Activated T-cell treated with anti-CD3 and anti-CD28 coated beads, Interleukin-2, amount 50 U/mL, for 4 hours (primary cell): ENCODE measurements around the gene MPP3. TPM values are rescaled to one million over a fixed set of nuclear protein-coding genes. Genes with fewer than 3 reads are reported as not detected.
"Not testable (repeated sequence)": the region's sequence is repeated elsewhere in the genome, so short reads cannot be mapped to it uniquely, and the experiment has no call there.

Experiments
- ATAC-seq, 2 donors: fragments of 200-7000 bp; cut with Tn5 transposase; one replicate each; pipeline ENCODE4 v1.10.0; 2021
- DNase-seq: peaks from one replicate; pipeline ENCODE4 v3.0.0-alpha.2; 2020
- H3K27me3 Mint-ChIP-seq: one replicate; pipeline ENCODE4 v1.8.0; 2021; ENCODE audit warnings: low read depth, mixed read lengths
- H3K36me3 Mint-ChIP-seq: one replicate; pipeline ENCODE4 v1.8.0; 2022; ENCODE audit warnings: mixed read lengths; ENCODE audit not compliant: insufficient read depth
- H3K4me1 Mint-ChIP-seq: one replicate; pipeline ENCODE4 v1.8.0; 2021; ENCODE audit warnings: low read depth, mixed read lengths
- H3K4me3 Mint-ChIP-seq: one replicate; pipeline ENCODE4 v1.8.0; 2021; ENCODE audit warnings: mild to moderate bottlenecking, moderate library complexity, mixed read lengths
- H3K9me3 Mint-ChIP-seq: one replicate; pipeline ENCODE4 v1.8.0; 2021; ENCODE audit warnings: mixed read lengths
- total RNA-seq, 3 donors: library from RNA; stranded (reverse); gene quantifications; one replicate each; pipeline ENCODE4 v1.2.1, GENCODE V29; 2021

Gene MPP3
- total RNA-seq, 3 donors from 2014 or later, result 0.24 to 0.94 (median 0.87) TPM

GRCh38 chr17:43871946-43872690 is 39.2 kb upstream of the MPP3 start:
- ATAC-seq (no peak), DNase-seq (no peak)
- Mint-ChIP-seq H3K27me3 (peaks cover 21% of the 10 kb centered on the region), H3K36me3 (no peaks in the 10 kb centered on the region), H3K4me1 (no peaks in the 10 kb centered on the region), H3K9me3 (no peaks in the 10 kb centered on the region), H3K4me3 (no peak overlapping the region)

- not testable (repeated sequence) for H3K36me3 Mint-ChIP-seq
Measured at GRCh38 chr17:43869031-43869430, 36.1 kb upstream of the MPP3 start.

GRCh38 chr17:43868226-43868994 is 35.5 kb upstream of the MPP3 start:
- peaks cover 21% of the 10 kb centered on the region for H3K27me3 Mint-ChIP-seq
- no peaks in the 10 kb centered on the region for H3K4me1 Mint-ChIP-seq
- H3K36me3 Mint-ChIP-seq, result no peaks in the 10 kb centered on the region
- no peak overlapping the region for H3K4me3 Mint-ChIP-seq
- DNase-seq (no peak), ATAC-seq (no peak)
- no peaks in the 10 kb centered on the region for H3K9me3 Mint-ChIP-seq

More at GRCh38 chr17:43869031-43869430, 36.1 kb upstream of the MPP3 start:
- H3K9me3 Mint-ChIP-seq, ATAC-seq, DNase-seq, H3K4me3 Mint-ChIP-seq, H3K4me1 Mint-ChIP-seq: not testable (repeated sequence)
- H3K27me3 Mint-ChIP-seq, result peaks cover 23% of the 10 kb centered on the region

- peaks cover 13% of the 10 kb centered on the region for H3K27me3 Mint-ChIP-seq
- ATAC-seq, result no peak
- no peak for DNase-seq
- no peaks in the 10 kb centered on the region for H3K4me1 Mint-ChIP-seq
- H3K36me3 Mint-ChIP-seq, result no peaks in the 10 kb centered on the region
- H3K9me3 Mint-ChIP-seq, result no peaks in the 10 kb centered on the region
- no peak overlapping the region for H3K4me3 Mint-ChIP-seq
Measured at GRCh38 chr17:43864161-43864984, 31.4 kb upstream of the MPP3 start.

GRCh38 chr17:43861960-43862359 is 29.0 kb upstream of the MPP3 start:
- Mint-ChIP-seq H3K4me3 (no peak overlapping the region), H3K27me3 (peaks cover 16% of the 10 kb centered on the region), H3K4me1 (no peaks in the 10 kb centered on the region), H3K36me3 (no peaks in the 10 kb centered on the region), H3K9me3 (no peaks in the 10 kb centered on the region)
- ATAC-seq (no peak), DNase-seq (no peak)

GRCh38 chr17:43860927-43861622 is 28.1 kb upstream of the MPP3 start:
- no peak for ATAC-seq
- Mint-ChIP-seq H3K9me3 (no peaks in the 10 kb centered on the region), H3K4me1 (no peaks in the 10 kb centered on the region), H3K27me3 (peaks cover 18% of the 10 kb centered on the region), H3K4me3 (no peak overlapping the region), H3K36me3 (no peaks in the 10 kb centered on the region)
- no peak for DNase-seq

- no peak for ATAC-seq
- no peaks in the 10 kb centered on the region for H3K36me3 Mint-ChIP-seq
- H3K27me3 Mint-ChIP-seq, result peaks cover 18% of the 10 kb centered on the region
- H3K4me1 Mint-ChIP-seq, result no peaks in the 10 kb centered on the region
- DNase-seq, result no peak
- no peaks in the 10 kb centered on the region for H3K9me3 Mint-ChIP-seq
- no peak overlapping the region for H3K4me3 Mint-ChIP-seq
Measured at GRCh38 chr17:43860077-43860725, 27.3 kb upstream of the MPP3 start.

GRCh38 chr17:43857957-43858600 is 25.1 kb upstream of the MPP3 start:
- Mint-ChIP-seq H3K4me1 (no peaks in the 10 kb centered on the region), H3K9me3 (no peaks in the 10 kb centered on the region), H3K4me3 (no peak overlapping the region), H3K36me3 (no peaks in the 10 kb centered on the region), H3K27me3 (peaks cover 22% of the 10 kb centered on the region)
- ATAC-seq (no peak), DNase-seq (no peak)

- H3K27me3 Mint-ChIP-seq, result peaks cover 21% of the 10 kb centered on the region
- H3K4me1 Mint-ChIP-seq, result no peaks in the 10 kb centered on the region
- ATAC-seq, result no peak
- no peaks in the 10 kb centered on the region for H3K36me3 Mint-ChIP-seq
- H3K4me3 Mint-ChIP-seq, result no peak overlapping the region
- no peak for DNase-seq
- no peaks in the 10 kb centered on the region for H3K9me3 Mint-ChIP-seq
Measured at GRCh38 chr17:43857141-43857540, 24.2 kb upstream of the MPP3 start.

- Mint-ChIP-seq H3K36me3 (no peaks in the 10 kb centered on the region), H3K27me3 (peaks cover 23% of the 10 kb centered on the region), H3K4me3 (no peak overlapping the region), H3K4me1 (no peaks in the 10 kb centered on the region), H3K9me3 (no peaks in the 10 kb centered on the region)
- no peak for DNase-seq
- ATAC-seq, result no peak
Measured at GRCh38 chr17:43856141-43856540, 23.2 kb upstream of the MPP3 start.

GRCh38 chr17:43855061-43855460 is 22.1 kb upstream of the MPP3 start:
- ATAC-seq (no peak), DNase-seq (no peak)
- Mint-ChIP-seq H3K4me1 (no peaks in the 10 kb centered on the region), H3K27me3 (peaks cover 23% of the 10 kb centered on the region), H3K4me3 (no peak overlapping the region), H3K9me3 (no peaks in the 10 kb centered on the region), H3K36me3 (no peaks in the 10 kb centered on the region)

GRCh38 chr17:43854498-43854897 is 21.6 kb upstream of the MPP3 start:
- H3K4me3 Mint-ChIP-seq, result no peak overlapping the region
- H3K27me3 Mint-ChIP-seq, result peaks cover 28% of the 10 kb centered on the region

GRCh38 chr17:43853546-43853945 is 20.6 kb upstream of the MPP3 start:
- no peaks in the 10 kb centered on the region for H3K4me1 Mint-ChIP-seq
- H3K27me3 Mint-ChIP-seq, result peaks cover 35% of the 10 kb centered on the region
- no peaks in the 10 kb centered on the region for H3K36me3 Mint-ChIP-seq
- ATAC-seq (no peak), DNase-seq (no peak)
- no peaks in the 10 kb centered on the region for H3K9me3 Mint-ChIP-seq
- no peak overlapping the region for H3K4me3 Mint-ChIP-seq

More at GRCh38 chr17:43854498-43854897, 21.6 kb upstream of the MPP3 start:
- no peaks in the 10 kb centered on the region for H3K4me1 Mint-ChIP-seq
- no peak for DNase-seq
- no peaks in the 10 kb centered on the region for H3K9me3 Mint-ChIP-seq
- no peaks in the 10 kb centered on the region for H3K36me3 Mint-ChIP-seq
- no peak for ATAC-seq
